GM20431 (cell line): ENCODE data around the gene PTGDS.

ENCODE experiments used
- in situ Hi-C: fragments of 300-500 bp; cut with MseI, MboI; formaldehyde crosslinking; loops from one replicate; pipeline ENCODE4 v1.15.0; 2020; ENCODE audit warnings: low sequenced_read_pairs; ENCODE audit not compliant: unreplicated experiment

The PTGDS gene

DNA sequence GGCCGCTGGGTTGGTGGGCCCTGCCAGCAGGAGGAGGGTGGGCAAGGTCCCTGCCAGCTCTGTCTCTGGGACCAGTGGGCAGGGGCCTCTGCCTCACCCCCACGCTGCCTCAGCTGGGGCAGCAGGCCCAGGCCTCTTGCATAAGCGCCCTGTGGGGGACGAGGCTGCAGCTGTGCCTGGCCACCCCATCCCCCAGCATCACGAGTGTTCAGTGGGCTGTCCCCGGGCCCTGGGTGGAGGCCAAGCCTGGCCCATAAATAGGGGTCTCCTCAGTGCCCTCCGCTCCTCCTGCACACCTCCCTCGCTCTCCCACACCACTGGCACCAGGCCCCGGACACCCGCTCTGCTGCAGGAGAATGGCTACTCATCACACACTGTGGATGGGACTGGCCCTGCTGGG, at the start of gene PTGDS:
TSS of gene PTGDS (plus strand) at position 282 of the 400 bp plus-strand sequence. CDS start at position 357, 75 bp downstream.
- in situ Hi-C loops = no loop called here

DNA sequence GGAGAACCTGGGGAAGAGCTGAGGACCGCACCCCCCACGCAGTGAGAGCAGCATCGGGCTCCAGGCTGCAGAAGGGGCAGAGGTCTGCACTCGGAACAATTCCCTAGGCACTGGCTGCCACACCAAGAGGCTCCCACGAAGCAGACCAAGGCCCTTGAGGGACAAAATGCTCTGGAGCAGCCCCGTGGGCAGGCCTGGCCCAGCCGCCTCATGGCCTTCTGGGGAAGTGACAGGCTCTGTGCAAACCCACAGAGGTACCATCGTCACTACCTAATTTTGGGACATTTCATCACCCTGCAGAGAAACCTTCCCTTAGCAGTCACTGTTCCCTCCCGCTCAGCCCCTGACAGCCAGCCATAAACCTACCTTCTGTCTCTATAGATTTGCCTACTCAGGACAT, 48.7 kb upstream of the PTGDS start:
- in situ Hi-C loops = no loop called here

DNA sequence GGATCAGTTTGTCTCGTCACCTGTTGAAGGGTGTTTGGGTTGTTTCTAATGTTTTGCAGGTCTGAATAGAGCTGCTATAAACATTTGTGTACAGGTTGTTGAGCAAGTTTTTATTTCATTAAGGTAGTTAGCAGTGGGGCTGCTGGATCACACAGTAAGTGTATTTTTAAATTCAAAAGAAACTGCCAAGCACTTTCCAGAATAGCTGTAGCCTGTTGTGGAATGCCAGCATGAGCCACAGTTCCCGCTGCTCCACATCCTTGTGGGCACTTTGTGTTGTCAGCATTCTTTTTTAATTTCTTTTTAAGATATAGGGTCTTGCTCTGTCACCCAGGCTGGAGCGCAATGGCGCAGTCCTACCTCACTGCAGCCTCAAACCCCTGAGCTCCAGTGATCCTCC, 47.3 kb upstream of the PTGDS start:
- in situ Hi-C loops = no loop called here

DNA sequence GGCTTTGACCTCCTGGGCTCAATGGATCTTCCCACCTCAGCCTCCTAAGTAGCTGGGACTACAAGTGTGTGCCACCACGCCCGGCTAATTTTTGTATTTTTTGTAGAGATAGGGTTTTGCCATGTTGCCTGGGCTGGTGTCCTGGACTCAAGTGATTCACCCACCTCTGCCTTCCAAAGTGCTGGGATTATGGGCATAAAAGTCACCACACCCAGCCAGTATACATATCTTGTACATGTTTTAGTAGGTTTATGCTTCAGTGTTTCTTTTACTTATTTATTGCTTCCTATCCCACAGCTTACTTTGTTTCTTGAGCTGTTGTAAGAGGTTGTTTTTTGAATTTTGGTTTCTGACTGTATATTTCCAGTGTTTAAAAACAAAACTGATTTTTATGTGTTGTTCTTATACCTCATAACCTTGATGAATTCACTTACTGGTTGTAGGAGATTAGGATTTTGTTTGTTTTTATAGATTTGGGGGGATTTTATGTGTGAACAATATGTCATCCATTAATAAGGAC, 45.6 kb upstream of the PTGDS start:
- in situ Hi-C loops = no loop called here

DNA sequence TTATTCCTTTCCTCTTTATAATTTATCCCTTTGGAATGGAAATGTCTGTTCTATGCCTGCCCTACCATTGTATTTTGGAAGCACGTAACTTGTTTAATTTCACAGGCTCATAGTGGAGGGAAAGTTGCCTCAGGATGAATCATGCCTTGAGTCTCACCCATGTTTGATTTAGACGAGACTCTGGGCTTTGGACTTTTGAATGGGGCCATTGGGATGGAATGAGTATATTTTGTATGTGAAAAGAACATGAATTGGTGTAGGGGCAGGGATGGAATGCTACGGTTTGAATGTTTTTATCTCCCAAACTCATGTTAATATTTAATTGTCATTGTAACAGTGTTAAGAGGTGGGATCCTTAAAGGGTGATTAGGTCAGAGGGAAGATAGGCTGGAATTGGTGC, 43.0 kb upstream of the PTGDS start:
- in situ Hi-C loops = no loop called here

DNA sequence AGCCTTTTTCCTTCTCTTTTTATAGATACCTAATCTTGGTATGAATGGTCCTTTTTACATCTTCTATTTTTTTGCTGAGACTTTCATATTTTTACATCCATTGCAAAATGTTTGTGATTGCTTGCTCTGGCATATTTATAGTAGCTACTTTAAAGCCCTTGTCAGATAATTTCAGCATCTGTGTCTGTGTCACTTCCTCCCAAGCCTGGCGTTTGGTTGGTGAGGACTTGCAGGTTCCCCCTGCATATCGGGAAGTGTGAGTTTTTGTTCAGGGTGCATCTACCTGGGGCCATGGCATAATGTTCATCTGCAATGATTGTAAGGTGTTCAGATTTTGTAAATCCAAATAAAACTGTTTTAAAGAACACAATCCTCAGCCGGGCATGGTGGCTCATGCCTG, 41.7 kb upstream of the PTGDS start:
- in situ Hi-C loops = no loop called here

DNA sequence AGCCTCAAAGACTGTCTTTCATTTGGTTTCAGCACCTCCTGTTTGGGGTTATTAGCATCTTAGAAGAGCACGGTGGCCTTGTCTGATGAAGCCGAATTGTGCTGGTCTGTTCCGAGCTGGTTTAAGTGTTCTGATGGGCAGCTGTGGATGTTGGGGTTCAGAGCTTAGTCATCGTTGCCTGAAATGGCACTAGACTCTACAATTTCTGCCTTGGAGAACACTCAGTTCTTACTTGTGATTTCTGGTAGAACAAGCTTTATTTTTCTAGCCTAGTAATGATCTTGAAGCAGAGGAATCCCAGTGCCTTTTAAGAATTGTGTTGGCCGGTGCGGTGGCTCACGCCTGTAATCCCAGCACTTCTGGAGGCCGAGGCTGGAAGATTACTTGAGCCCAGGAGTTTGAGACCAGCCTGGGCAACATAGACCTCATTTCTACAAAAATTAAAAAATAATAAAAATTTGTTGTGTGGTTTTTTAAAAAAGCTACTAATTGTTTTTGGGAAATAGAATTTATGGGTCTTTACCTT, 40.6 kb upstream of the PTGDS start:
- in situ Hi-C loops = no loop called here

DNA sequence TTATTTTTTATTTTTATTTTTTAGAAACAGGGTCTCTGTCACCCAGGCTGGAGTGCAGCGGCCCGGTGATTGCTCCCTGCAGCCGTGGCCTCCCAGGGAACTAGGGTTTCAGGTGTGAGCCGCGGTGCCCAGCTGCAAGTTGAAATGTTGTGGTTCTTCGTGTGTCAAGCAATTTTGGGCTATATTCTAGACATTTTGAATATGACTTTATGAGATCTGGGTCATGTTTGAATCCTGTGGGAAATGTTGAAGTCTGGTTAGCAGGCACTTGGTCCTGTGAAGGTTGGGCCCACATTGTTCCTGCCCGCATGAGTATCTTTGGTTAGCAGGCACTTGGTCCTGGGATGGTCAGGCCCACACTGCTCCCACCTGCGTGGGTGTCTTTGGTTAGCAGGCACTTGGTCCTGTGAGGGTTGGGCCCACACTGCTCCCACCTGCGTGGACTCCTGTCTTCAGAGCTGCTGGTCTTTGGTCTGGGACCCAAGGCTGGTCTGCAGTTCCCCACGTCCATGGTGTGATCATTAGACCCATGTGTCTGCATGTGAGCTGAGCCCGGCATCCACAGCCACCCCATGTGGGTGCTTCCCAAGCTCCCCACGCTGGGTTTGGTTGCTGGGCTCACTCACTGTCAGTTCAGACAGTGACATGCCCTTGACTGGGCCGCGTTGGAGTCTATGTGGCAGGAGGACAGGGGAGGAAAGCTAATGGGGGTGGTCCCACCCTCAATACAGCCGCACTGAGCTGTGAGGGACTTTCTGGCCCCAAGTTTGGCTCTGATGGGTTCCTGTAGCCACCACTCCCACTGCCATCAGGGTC, 39.9 kb upstream of the PTGDS start:
- in situ Hi-C loops = no loop called here

DNA sequence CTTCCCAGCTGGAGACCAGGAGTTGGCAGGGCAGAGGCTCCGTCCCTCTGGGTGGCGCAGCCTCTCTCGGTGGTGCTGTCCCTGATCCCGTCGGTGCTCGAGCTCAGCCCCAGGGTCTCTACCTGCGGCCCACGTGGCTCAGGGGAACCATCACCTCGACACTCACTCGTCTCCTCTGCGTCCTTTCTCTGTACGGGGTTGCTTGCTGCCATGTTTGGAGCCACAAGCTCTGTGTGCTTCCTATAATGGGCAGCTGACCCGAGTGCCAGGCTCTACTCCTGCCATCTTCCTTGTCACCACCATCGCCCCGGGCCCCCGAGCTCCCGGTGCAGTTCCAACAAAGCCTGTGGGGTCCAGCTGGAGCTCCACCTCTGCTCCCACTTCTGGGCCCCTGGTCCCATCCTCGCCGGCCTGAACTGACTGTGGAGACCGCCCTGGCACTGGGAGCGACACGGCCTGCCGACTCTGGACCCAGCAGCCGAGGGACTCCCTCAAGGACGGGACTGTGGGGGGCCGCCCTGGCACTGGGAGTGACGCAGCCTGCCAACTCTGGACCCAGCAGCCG, 37.8 kb upstream of the PTGDS start:
- in situ Hi-C loops = no loop called here

DNA sequence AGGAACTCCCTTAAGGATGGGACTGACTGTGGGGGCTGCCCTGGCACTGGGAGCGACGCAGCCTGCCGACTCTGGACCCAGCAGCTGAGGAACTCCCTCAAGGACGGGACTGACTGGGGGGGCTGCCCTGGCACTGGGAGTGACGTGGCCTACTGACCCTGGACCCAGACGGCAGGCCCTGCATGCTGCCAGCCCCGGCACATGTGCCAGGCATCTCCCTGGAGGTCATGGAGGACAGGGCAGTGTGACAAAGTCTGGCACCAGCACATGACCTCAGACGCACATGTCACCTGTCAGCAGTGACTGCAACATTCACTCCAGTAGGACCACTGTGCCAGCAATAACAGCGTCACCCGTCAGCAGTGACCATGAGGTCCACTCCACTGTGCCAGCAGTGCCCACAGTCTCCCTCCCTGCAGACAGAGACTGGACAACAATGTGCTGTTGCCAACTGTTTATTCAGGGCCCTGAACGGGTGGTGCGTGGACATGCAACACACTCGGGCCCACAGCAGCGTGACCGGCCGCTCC, 37.2 kb upstream of the PTGDS start:
- in situ Hi-C loops = no loop called here

DNA sequence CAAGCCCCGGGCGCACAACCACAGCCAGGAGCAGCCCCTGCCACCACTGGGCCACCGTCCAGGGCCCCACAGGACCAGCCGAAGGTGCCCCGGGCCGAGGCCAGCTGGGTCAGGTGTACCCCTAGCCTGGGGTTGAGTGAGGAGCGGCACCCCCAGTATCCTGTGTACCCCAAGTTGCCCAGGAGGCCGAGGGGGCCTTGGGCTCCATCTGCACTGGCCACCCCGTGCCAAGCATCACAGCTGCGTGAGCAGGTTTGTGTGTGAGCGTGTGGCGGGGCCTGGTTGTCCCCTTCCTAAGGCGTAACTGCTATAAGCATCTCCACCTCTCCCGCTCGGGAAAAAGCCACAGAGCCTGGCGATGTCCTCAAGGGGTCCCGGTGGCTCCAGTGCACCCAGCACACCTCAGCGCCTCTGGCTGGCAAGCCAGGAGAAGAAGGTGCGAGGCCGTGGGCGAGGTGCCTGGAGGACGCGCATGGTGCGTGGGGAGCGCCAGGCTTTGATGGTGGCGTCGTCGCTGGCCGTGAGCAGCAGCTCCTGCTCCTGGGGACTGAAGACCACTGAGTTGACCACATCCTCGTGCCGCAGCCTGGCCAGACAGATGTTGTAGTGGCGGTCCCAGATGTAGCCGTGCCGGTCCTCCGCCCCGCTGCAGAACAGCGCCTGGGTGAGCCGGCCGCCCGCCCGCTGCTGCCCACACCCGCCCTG, 36.6 kb upstream of the PTGDS start:
- in situ Hi-C loops = no loop called here

DNA sequence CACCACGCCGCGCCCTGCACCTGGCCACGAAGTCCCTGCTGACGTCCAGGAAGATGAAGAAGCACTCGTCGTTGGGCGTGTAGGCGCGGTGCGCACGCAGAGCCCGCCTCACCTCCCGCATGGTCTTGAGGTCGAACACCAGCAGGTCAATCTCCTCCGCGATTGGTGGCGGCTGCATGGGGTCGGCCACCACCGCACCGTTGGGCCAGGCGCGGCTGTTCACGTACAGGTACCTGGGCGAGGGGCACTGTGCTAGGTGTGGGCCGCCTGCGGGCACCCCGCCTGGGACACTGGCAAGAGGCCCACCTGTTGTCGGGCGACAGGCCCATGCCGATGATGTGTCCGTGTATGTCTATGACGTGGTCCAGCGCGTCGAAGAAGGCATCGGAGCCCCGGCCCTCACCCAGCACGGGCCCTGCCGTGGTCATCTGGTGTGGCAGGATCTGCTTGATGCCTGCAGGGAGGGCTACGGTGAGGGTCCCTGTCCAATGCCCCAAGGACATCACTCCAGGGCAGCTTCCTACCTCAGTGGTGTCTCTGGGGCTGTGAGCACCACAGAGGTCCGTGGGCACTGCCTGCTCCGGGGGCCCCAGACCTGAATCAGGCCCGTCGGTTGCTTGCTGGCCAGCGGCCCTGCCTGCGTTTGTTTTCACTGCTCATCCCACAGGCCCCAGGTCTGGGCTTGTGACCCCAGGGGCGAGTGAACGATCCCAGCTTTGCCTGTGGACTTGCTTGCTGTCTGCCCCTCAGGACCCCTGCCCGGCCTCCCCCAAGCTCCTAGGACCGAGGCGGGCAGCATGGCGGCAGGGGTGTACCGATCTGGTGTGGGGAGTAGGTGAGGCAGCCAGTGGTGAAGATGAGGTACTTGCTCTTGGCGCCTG, 35.8 kb upstream of the PTGDS start:
- in situ Hi-C loops = no loop called here

DNA sequence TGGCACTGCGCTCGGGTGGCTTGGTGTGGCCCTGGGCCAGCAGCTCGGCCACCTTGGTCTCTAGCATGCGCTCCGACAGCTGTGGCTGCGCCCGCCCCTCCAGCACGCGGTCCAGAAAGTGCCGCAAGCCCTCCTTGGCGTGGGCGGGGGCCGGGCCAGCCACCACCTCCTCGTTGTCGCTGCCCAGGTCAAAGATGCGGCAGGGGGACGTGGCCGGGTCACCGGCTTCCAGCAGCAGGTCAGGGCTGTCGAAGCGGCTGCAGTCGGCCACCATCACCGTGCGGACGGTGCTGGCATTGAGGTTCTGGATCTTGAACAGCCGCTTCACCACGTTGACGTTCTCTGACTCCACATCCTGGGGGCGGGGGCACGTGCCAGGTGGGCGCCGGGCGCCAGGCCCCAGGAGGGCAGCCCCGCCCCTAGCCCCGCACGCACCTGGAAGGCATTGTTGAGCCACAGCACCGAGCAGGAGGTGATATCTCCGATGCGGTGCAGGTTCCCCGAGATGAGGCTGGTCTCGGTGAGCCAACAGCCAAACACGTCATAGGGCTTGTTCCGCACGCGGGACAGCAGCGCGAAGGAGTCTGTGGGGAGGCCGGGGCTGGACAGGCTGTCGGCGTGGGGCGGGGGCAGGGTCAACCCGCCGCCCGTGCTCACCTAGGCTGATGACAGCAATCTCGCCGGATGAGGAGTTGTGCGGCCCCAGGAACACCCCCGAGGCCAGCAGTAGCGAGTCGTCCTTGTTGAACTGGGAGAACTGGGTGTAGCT, 35.0 kb upstream of the PTGDS start:
- in situ Hi-C loops = no loop called here

DNA sequence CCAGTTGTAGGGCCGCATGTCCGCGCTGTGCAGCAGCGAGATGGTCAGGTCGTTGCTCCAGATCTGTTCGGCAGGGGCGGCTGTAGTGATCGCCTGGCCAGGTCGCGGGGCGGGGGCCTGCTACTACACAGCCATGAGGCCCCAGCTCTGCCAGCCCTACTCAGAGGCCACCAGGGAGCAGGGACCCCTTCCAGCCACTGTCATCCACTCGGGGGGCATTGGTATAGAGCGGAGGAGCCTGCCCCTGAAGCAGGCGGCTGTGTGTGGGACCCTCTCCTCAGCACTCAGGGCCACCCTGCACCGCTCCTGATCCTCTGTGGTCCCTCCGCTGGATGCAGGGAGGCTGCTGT, 34.4 kb upstream of the PTGDS start:
- in situ Hi-C loops = no loop called here

DNA sequence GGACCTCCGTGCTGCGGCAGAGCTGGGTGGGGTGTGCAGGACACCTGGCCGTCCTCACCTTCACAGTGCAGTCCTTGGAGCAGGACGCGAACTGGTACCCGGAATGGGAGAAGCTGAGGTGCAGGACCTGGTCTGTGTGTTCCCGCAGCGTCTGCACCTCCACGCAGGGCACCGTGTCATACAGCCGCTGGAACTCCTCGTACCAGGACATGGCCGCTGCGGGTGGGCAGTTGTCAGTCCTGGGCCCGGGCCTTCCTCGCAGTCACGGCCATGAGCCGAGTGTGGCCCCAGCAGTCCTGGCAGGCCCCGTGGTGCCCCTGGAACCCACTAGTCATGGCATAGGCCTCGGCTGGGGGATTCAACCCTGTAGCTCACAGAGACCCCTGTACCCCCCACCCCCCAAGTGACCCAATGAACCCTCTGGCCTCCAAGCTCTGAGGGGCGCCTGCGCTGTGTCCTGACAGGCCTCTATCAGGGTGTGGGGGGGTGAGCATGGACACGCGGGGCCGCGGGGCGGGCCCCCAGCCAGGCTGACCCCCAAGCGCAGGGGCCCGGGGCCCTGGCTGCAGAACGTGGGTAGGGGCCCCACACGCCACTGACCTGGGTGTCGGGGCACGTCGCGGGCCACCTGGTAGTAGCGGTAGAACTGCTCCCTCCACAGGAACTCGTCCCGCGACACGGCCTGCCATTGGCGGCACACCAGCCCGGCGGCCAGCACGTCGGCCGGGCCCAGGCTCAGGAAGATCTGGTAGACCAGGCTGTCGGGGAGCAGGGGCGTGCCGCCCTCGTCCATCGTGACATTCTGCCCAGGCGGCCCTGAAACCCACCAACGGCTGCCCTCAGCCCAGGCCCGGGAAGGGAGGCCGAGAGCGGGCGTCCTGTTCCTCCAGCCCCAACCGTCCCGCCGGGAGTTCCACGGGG, 33.8 kb upstream of the PTGDS start:
- in situ Hi-C loops = no loop called here

DNA sequence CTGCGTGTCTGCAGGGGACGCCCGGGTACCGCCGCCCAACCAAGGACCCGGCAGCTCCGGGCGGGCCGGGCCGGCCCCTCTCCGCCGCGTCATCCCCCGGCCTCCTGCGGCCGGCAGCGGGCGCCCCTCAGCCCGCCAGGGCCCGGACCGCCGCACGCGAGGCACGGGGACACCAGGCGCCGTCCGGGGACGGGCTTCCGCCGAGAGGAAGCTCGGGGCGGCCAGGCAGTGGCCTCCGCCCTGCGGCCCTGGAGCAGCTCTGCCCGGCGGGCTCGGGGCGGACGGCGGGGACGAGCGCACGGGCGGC, 33.1 kb upstream of the PTGDS start:
- in situ Hi-C loops = no loop called here

DNA sequence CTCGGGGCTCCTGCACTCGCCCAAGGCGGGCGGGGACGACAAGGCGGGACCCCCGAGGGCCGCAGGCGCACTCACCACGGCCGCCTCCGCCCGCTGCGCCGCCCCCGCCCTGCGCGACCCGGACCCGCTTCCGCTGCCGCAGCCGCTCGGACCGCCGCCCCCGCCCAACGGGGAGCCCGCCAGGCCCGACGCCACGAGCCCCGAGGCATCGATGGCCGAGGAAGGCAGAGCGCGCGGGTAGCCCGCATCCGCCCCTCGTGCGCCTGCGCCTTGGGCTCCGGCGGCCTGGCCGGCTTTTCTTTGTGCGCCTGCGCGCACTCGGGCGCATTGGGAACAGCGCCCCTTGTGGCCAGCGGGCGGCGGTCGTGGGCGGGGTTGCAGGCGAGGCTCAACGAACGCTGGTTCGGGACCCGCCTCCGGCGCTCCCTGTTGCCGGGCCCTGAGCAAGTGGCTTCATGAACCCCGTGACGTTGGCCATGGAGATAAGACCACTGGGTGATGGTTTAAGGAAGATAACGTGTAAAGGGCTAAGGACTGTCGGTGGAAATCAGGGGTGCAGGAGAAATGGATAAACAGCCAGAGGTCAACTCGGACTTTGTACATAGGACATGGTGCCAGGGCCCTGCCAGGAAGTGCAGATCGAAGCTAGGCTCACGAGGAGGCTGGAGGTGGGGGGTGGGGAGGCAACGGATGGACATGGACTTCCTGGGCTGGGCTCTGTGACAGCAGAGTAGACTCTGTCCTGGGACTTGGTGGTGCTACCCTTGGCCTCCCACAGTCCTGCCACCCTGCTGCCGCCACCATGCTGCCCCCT, 32.6 kb upstream of the PTGDS start, which contains the start of the genes C8G and FBXW5:
TSS of gene C8G (plus strand) at position 725 of the 814 bp plus-strand sequence. CDS start at position 803, 78 bp downstream.
TSS of gene FBXW5 (minus strand) at position 220 of the 814 bp plus-strand sequence. CDS start 655 bp downstream, outside the sequence.
- in situ Hi-C loops = no loop called here
